ENCODE results near the gene NDUFB5.
A peak's percentile ranks its signal among the peaks of the same experiment; 100 is the strongest.

Gene NDUFB5

GRCh38 chr3:179604321-179605078 is at the start of gene NDUFB5, which contains the start of gene MRPL47:
TSS of gene NDUFB5 (plus strand) at chr3:179604794. CDS start at chr3:179604816, 22 bp downstream.
TSS of gene MRPL47 (minus strand) at chr3:179604638. CDS start at chr3:179604624, 14 bp downstream.
- DNase-seq: peak; percentile 99

- DNase-seq: peak; percentile 87
Observed at GRCh38 chr3:179558742-179559364, 45.7 kb upstream of the NDUFB5 start.

- DNase-seq: no peak
Observed at GRCh38 chr3:179560791-179561190, 43.8 kb upstream of the NDUFB5 start.

GRCh38 chr3:179562591-179563270 is 41.9 kb upstream of the NDUFB5 start, which contains the start of gene ACTL6A:
TSS of gene ACTL6A (plus strand) at chr3:179562926. CDS start at chr3:179563093, 167 bp downstream.
- peak; percentile 100 for DNase-seq

GRCh38 chr3:179563271-179563783 is 41.3 kb upstream of the NDUFB5 start:
- DNase-seq: peak; percentile 81

- no peak for DNase-seq
Observed at GRCh38 chr3:179565496-179565895, 39.1 kb upstream of the NDUFB5 start.

GRCh38 chr3:179580992-179581391 is 23.6 kb upstream of the NDUFB5 start:
- no peak for DNase-seq

GRCh38 chr3:179589143-179589542 is 15.5 kb upstream of the NDUFB5 start:
- no peak for DNase-seq

GRCh38 chr3:179590669-179591068 is 13.9 kb upstream of the NDUFB5 start:
- no peak for DNase-seq

GRCh38 chr3:179591313-179591712 is 13.3 kb upstream of the NDUFB5 start:
- DNase-seq: no peak

- no peak for DNase-seq
Observed at GRCh38 chr3:179599531-179599930, 5.1 kb upstream of the NDUFB5 start.

GRCh38 chr3:179603321-179603720 is 1.3 kb upstream of the NDUFB5 start:
- DNase-seq: no peak

- no peak for DNase-seq
Observed at GRCh38 chr3:179603831-179604230, 763 bp upstream of the NDUFB5 start.

GRCh38 chr3:179606534-179607085 is 2.0 kb downstream of the NDUFB5 start:
- no peak for DNase-seq

- DNase-seq: no peak
Observed at GRCh38 chr3:179608931-179609720, 4.5 kb downstream of the NDUFB5 start.

- no peak for DNase-seq
Observed at GRCh38 chr3:179610066-179610465, 5.5 kb downstream of the NDUFB5 start.

- no peak for DNase-seq
Observed at GRCh38 chr3:179613807-179614206, 9.2 kb downstream of the NDUFB5 start.

GRCh38 chr3:179615458-179616173 is 11.0 kb downstream of the NDUFB5 start:
- peak; percentile 81 for DNase-seq

- no peak for DNase-seq
Observed at GRCh38 chr3:179622023-179622422, 17.4 kb downstream of the NDUFB5 start.

GRCh38 chr3:179624451-179624850 is 19.9 kb downstream of the NDUFB5 start:
- no peak for DNase-seq

GRCh38 chr3:179630753-179631451 is 26.3 kb downstream of the NDUFB5 start:
- DNase-seq: no peak

All from NCI-H82 (cell line).